DMS 273 (cell line): Measurements from ENCODE around the gene CACNA1C.
A peak's percentile ranks its signal among the peaks of the same experiment; 100 is the strongest.

Experiments
- DNase-seq: peaks from one replicate; lab custom pipeline; 2025; ENCODE audit not compliant: unreplicated experiment; lab: John Stamatoyannopoulos, UW

The CACNA1C gene

GRCh38 chr12:2535583-2536204, 482.9 kb downstream of the CACNA1C start:
- DNase-seq = no peak

GRCh38 chr12:2536724-2537123, 483.9 kb downstream of the CACNA1C start:
- DNase-seq = no peak

GRCh38 chr12:2537868-2538541, 485.2 kb downstream of the CACNA1C start:
- DNase-seq = no peak

GRCh38 chr12:2539938-2540337, 487.2 kb downstream of the CACNA1C start:
- no peak for DNase-seq

GRCh38 chr12:2540535-2540941, 487.8 kb downstream of the CACNA1C start:
- no peak for DNase-seq

GRCh38 chr12:2541631-2542204, 488.9 kb downstream of the CACNA1C start:
- no peak for DNase-seq

GRCh38 chr12:2543801-2544200, 491.0 kb downstream of the CACNA1C start:
- DNase-seq = no peak

- DNase-seq = no peak
Measured at GRCh38 chr12:2544230-2544629, 491.4 kb downstream of the CACNA1C start.

GRCh38 chr12:2547273-2548044, 494.7 kb downstream of the CACNA1C start:
- no peak for DNase-seq

- DNase-seq = no peak
Measured at GRCh38 chr12:2548081-2548480, 495.3 kb downstream of the CACNA1C start.

- DNase-seq = no peak
Measured at GRCh38 chr12:2550561-2551411, 498.0 kb downstream of the CACNA1C start.

- DNase-seq = no peak
Measured at GRCh38 chr12:2551412-2551900, 498.7 kb downstream of the CACNA1C start.

- no peak for DNase-seq
Measured at GRCh38 chr12:2552000-2552756, 499.4 kb downstream of the CACNA1C start.

- DNase-seq = no peak
Measured at GRCh38 chr12:2553388-2554126, 500.8 kb downstream of the CACNA1C start.

- peak; percentile 48 for DNase-seq
Measured at GRCh38 chr12:2555487-2556082, 502.8 kb downstream of the CACNA1C start.

GRCh38 chr12:2557597-2557996, 504.8 kb downstream of the CACNA1C start:
- no peak for DNase-seq

GRCh38 chr12:2559931-2560330, 507.1 kb downstream of the CACNA1C start:
- DNase-seq = no peak

- DNase-seq = no peak
Measured at GRCh38 chr12:2560356-2560755, 507.6 kb downstream of the CACNA1C start.

- no peak for DNase-seq
Measured at GRCh38 chr12:2561367-2561766, 508.6 kb downstream of the CACNA1C start.
